PFSK-1 (cell line): ENCODE results near the gene OR7G1.

Experiments
- FOXP2 ChIP-seq: optimal IDR thresholded peaks from 2 replicates; pipeline ENCODE3; 2011; ENCODE audit warnings: borderline replicate concordance, control low read depth, inconsistent platforms; ENCODE audit not compliant: insufficient read depth; ENCODE audit errors: extremely low read length, extremely low read depth
- POLR2AphosphoS5 ChIP-seq: IDR thresholded peaks from 2 replicates; pipeline ENCODE4 v1.6.1; 2012; ENCODE audit warnings: low read depth, mild to moderate bottlenecking, control low read depth, low read length, moderate library complexity
- TAF1 ChIP-seq: IDR thresholded peaks from 2 replicates; pipeline ENCODE4 v1.6.1; 2012; ENCODE audit warnings: low read length, control low read depth, borderline replicate concordance; ENCODE audit not compliant: insufficient read depth
- TF ChIP-seq, protein P1 (sequence below), 2 experiments: IDR thresholded peaks; 2 replicates each; pipeline versions ENCODE4 v1.6.1 to v1.8.0; 2011 to 2012; ENCODE audit warnings: low read depth in 2 of 2, low read length in 2 of 2, control low read depth in 1 of 2, inconsistent platforms in 1 of 2, mild to moderate bottlenecking in 1 of 2, moderate library complexity in 1 of 2; ENCODE audit not compliant: insufficient read depth in 1 of 2

- TF ChIP-seq TAF1: no peak
- TF ChIP-seq POLR2AphosphoS5: no peak
- TF ChIP-seq, protein P1, sequence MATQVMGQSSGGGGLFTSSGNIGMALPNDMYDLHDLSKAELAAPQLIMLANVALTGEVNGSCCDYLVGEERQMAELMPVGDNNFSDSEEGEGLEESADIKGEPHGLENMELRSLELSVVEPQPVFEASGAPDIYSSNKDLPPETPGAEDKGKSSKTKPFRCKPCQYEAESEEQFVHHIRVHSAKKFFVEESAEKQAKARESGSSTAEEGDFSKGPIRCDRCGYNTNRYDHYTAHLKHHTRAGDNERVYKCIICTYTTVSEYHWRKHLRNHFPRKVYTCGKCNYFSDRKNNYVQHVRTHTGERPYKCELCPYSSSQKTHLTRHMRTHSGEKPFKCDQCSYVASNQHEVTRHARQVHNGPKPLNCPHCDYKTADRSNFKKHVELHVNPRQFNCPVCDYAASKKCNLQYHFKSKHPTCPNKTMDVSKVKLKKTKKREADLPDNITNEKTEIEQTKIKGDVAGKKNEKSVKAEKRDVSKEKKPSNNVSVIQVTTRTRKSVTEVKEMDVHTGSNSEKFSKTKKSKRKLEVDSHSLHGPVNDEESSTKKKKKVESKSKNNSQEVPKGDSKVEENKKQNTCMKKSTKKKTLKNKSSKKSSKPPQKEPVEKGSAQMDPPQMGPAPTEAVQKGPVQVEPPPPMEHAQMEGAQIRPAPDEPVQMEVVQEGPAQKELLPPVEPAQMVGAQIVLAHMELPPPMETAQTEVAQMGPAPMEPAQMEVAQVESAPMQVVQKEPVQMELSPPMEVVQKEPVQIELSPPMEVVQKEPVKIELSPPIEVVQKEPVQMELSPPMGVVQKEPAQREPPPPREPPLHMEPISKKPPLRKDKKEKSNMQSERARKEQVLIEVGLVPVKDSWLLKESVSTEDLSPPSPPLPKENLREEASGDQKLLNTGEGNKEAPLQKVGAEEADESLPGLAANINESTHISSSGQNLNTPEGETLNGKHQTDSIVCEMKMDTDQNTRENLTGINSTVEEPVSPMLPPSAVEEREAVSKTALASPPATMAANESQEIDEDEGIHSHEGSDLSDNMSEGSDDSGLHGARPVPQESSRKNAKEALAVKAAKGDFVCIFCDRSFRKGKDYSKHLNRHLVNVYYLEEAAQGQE (IDR thresholded peaks at IDR 0.05; ENCODE audit: insufficient read depth in 1 of 2, low read depth in 2 of 2, low read length in 2 of 2): no peak
- no peak for TF ChIP-seq FOXP2
These were observed 35.1 kb upstream of the OR7G1 start for GRCh38 chr19:9150650-9151049.
